Nephron (organoid): ENCODE results near the gene SOCS3.

Experiments
- H3K27ac Mint-ChIP-seq, 3 experiments: 2 replicates each; pipeline ENCODE4 v1.8.0; 2020; ENCODE audit warnings: mixed read lengths in 3 of 3, mild to moderate bottlenecking in 2 of 3, moderate library complexity in 1 of 3
- H3K27me3 Mint-ChIP-seq: 2 replicates; pipeline ENCODE4 v1.8.0; 2021; ENCODE audit warnings: low read depth, mild to moderate bottlenecking, moderate library complexity, mixed read lengths
- H3K36me3 Mint-ChIP-seq: 2 replicates; pipeline ENCODE4 v1.8.0; 2020; ENCODE audit warnings: low read depth, mixed read lengths
- H3K4me1 Mint-ChIP-seq: 2 replicates; pipeline ENCODE4 v1.8.0; 2020; ENCODE audit warnings: mixed read lengths
- H3K4me3 Mint-ChIP-seq, 3 experiments: 2 replicates each; pipeline ENCODE4 v1.8.0; 2020; ENCODE audit warnings: mild to moderate bottlenecking in 3 of 3, mixed read lengths in 3 of 3, moderate library complexity in 2 of 3
- H3K9me3 Mint-ChIP-seq: 2 replicates; pipeline ENCODE4 v1.8.0; 2020; ENCODE audit warnings: mixed read lengths
- CTCF ChIP-seq, 3 experiments: fragments of 200-600 bp; sonication (generic); IDR thresholded peaks; one replicate each; pipeline ENCODE4 v1.5.0; 2021; ENCODE audit warnings: antibody characterized with exemption in 3 of 3; ENCODE audit not compliant: unreplicated experiment in 3 of 3

The SOCS3 gene

DNA sequence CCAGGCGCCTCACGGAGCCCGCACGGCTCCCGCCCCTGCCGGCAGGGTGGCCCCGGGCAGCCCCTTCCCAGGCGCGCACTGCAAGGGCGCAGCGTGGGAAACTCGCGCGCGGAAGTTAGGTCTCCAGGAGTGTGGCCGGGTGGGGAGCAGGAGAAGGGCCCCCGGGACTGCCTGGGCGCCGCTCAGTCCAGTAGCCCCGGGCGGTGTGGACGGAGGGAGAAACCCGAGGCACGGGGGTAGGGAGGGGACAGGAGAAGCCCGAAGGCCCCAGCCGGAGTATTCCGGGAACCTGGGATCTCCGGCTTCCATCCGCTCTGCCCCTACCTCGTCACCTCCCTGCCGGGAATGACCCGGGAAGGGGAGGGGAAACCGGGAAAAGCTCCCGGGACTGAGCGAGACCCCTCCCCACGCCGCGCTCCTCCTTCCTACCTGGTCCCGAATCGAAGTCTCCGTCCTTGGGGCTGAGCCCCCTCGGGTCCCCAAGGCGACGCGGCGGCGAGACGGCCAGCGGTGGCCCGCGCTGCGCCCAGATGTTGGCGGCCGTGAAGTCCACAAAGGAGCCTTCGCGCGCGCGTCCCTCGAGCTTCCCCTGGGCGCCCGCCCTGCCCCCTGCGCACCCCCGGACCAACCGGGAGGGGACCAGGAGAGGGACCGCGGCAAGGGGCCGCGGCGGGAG is 418 bp downstream of the SOCS3 start:
- Mint-ChIP-seq H3K27ac (no peak overlapping the region), H3K27me3 (peaks cover 30% of the 10 kb centered on the region)
- TF ChIP-seq CTCF (IDR thresholded peaks at IDR 0.05; ENCODE audit: unreplicated experiment in 3 of 3) = no peak

GRCh38 chr17:78358538-78359320 is 1.1 kb downstream of the SOCS3 start:
- H3K36me3 Mint-ChIP-seq = peaks cover 12% of the 10 kb centered on the region
- peaks cover 30% of the 10 kb centered on the region for H3K27me3 Mint-ChIP-seq

More for the DNA sequence above, 418 bp downstream of the SOCS3 start:
- Mint-ChIP-seq H3K36me3 (peaks cover 12% of the 10 kb centered on the region), H3K4me1 (peaks cover 43% of the 10 kb centered on the region), H3K4me3 (peak overlapping the region; percentile 81 to 85 (median 81)), H3K9me3 (no peaks in the 10 kb centered on the region)

DNA sequence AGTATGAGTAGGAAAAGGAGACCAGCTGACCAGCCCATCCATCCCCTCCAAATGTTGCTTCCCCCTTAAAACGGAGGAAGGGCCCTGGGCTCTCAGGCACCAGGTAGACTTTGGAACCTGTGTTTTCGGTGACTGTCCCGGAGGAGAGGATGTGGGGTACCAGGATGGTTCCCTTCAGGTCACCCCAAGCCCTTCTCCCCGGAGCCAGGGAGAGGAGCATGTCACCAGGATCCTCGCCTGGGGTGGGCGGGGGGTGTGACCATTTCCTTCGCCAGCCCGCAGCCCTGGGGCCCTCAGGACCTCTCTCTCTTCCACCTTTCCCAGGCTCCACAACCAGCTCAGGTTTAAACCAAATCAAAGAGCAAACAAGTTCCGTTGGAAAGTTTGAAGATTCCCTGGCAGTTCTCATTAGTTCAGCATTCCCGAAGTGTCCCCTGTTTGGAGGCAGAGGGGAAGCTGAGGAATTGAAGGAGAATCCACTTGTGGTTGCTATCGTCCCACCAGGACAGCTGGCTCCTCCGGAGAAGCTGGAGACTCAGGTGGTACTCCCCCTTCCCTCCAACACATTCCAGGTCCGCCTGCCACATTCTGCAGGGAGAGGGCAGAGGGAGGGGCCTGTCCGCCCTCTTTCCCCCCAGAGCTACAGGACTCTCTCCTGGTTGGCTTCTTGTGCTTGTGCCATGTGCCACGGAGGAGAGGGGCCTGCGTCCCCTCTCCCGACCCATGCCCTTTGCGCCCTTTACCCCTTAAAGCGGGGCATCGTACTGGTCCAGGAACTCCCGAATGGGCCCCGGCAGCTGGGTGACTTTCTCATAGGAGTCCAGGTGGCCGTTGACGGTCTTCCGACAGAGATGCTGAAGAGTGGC is 2.0 kb downstream of the SOCS3 start:
- Mint-ChIP-seq H3K27me3 (peaks cover 30% of the 10 kb centered on the region), H3K4me1 (peaks cover 49% of the 10 kb centered on the region), H3K27ac (no peak overlapping the region), H3K4me3 (peak overlapping the region; percentile 82 to 86 (median 85)), H3K36me3 (peaks cover 12% of the 10 kb centered on the region), H3K9me3 (no peaks in the 10 kb centered on the region)
- no peak for TF ChIP-seq CTCF (IDR thresholded peaks at IDR 0.05; ENCODE audit: unreplicated experiment in 3 of 3)

More at GRCh38 chr17:78358538-78359320, 1.1 kb downstream of the SOCS3 start:
- Mint-ChIP-seq H3K27ac (no peak overlapping the region), H3K4me1 (peaks cover 43% of the 10 kb centered on the region), H3K9me3 (no peaks in the 10 kb centered on the region), H3K4me3 (peak overlapping the region; percentile 82 to 86 (median 85))
- no peak for TF ChIP-seq CTCF (IDR thresholded peaks at IDR 0.05; ENCODE audit: unreplicated experiment in 3 of 3)

DNA sequence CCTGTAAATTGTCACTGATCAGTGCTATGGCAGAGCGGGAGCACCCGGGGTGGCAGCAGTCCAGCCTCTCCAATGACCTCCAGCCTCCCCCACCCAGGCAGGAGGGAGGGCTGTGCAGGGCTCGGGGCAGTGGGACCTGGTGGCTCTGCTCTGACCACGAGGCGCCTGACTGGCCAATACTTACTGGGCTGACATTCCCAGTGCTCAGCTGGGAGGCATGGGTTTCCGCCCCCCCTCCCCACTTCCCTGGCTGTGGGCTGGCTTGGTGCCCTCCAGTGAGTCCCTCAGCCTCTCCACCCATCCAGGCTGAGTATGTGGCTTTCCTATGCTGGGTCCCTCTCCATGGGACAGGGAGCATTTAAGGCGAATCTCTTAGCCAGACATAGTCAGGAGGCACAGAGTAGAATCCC is 2.7 kb downstream of the SOCS3 start:
- peaks cover 48% of the 10 kb centered on the region for H3K4me1 Mint-ChIP-seq
- H3K9me3 Mint-ChIP-seq = no peaks in the 10 kb centered on the region
- TF ChIP-seq CTCF (IDR thresholded peaks at IDR 0.05; ENCODE audit: unreplicated experiment in 3 of 3) = no peak
- H3K27me3 Mint-ChIP-seq = peaks cover 30% of the 10 kb centered on the region
- H3K4me3 Mint-ChIP-seq = peak overlapping the region; percentile 82 to 86 (median 85)
- peaks cover 12% of the 10 kb centered on the region for H3K36me3 Mint-ChIP-seq
- H3K27ac Mint-ChIP-seq = peak overlapping the region in 1 of 3 experiments; percentile 43

DNA sequence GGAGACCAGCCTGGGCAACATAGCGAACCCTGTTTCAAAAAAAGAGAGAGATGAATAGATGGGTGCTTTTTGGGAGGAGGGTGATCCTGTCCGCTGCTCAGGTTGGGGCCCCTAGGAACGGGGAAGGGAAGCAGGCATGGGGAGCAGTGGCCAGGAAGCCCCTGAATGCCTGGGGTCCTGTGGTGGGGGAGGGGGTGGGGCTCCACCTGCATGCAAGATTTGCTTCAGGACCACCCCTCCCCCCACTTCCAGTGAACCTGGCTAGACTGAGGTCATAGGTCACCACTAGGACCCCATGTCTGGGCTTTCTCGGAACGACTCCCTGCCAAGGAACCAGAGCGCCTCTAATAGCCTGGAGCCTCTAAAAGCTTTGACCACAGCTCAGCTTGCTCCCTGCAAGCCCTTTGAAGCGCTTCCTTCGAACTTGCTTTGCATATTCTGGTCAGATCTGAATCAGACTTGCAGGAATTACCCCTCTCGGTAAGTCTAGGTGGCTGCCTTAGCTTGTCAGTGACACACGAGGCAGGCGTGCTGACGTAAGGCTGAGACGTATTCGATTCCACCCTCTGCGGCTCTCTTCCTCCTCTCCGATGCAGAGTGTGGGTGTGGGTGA is 3.7 kb downstream of the SOCS3 start:
- peak overlapping the region in 2 of 3 experiments; percentile 43 to 55 for H3K27ac Mint-ChIP-seq
- peaks cover 12% of the 10 kb centered on the region for H3K36me3 Mint-ChIP-seq
- peaks cover 58% of the 10 kb centered on the region for H3K4me1 Mint-ChIP-seq
- peaks cover 34% of the 10 kb centered on the region for H3K27me3 Mint-ChIP-seq
- peak overlapping the region; percentile 57 to 81 (median 70) for H3K4me3 Mint-ChIP-seq
- no peak for TF ChIP-seq CTCF (IDR thresholded peaks at IDR 0.05; ENCODE audit: unreplicated experiment in 3 of 3)
- no peaks in the 10 kb centered on the region for H3K9me3 Mint-ChIP-seq
